ENCODE results near the gene ENOPH1.

GRCh38 chr4:82450966-82451755 lies 20.8 kb downstream of the ENOPH1 start:
- TF ChIP-seq EP300 (conservative IDR thresholded peaks at IDR 0.05; ENCODE audit: poor library complexity, severe bottlenecking) (no peak), RAD21 (conservative IDR thresholded peaks at IDR 0.05) (no peak), CTCF (IDR thresholded peaks at IDR 0.05; ENCODE audit: poor library complexity, severe bottlenecking) (no peak), TAF1 (IDR thresholded peaks at IDR 0.05; ENCODE audit: low read depth) (no peak), EZH2 (IDR thresholded peaks at IDR 0.05; ENCODE audit: borderline replicate concordance, insufficient read depth, low read length, poor library complexity, severe bottlenecking) (no peak)
